Peyer's patch (tissue), 4 donors: ENCODE results near the gene LEFTY2.

Experiments
- POLR2A ChIP-seq, 2 donors: fragments of 450-650 bp; IDR thresholded peaks; one replicate each; pipeline ENCODE4 v1.5.1; 2017; ENCODE audit warnings: antibody characterized with exemption in 2 of 2, mild to moderate bottlenecking in 2 of 2, moderate library complexity in 2 of 2
- TF ChIP-seq, protein P1 (sequence below), 6 experiments: fragments of 450-650 bp in 4 of 6; fragments of 200-600 bp in 2 of 6; sonication (generic) in 1 of 6; IDR thresholded peaks; one replicate each; pipeline ENCODE4 v1.5.1; 2017 to 2019; ENCODE audit warnings: antibody characterized with exemption in 6 of 6, mild to moderate bottlenecking in 3 of 6, moderate library complexity in 1 of 6

DNA sequence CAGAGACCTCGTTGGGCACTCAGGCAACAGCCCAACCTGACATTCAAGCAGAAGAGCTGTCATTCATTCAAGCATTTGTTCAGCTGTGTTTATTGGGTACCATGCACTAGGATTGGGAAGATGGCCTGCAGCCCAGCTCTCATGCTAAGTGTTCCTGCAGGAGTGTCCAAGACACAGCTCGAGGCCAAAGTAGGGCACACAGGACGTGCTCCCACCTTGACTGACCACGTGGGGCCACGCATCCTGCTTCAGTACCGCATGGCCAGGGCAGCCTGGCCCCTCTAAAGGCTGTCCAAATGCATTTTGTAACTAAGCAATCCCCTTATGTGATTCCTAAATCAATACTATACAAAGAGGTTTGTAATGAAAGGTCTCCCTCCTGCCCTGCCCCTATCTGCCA is 26.6 kb downstream of the LEFTY2 start:
- TF ChIP-seq, protein P1, sequence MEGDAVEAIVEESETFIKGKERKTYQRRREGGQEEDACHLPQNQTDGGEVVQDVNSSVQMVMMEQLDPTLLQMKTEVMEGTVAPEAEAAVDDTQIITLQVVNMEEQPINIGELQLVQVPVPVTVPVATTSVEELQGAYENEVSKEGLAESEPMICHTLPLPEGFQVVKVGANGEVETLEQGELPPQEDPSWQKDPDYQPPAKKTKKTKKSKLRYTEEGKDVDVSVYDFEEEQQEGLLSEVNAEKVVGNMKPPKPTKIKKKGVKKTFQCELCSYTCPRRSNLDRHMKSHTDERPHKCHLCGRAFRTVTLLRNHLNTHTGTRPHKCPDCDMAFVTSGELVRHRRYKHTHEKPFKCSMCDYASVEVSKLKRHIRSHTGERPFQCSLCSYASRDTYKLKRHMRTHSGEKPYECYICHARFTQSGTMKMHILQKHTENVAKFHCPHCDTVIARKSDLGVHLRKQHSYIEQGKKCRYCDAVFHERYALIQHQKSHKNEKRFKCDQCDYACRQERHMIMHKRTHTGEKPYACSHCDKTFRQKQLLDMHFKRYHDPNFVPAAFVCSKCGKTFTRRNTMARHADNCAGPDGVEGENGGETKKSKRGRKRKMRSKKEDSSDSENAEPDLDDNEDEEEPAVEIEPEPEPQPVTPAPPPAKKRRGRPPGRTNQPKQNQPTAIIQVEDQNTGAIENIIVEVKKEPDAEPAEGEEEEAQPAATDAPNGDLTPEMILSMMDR (IDR thresholded peaks at IDR 0.05) = no peak
- no peak for TF ChIP-seq POLR2A (IDR thresholded peaks at IDR 0.05)
